Measurements from ENCODE around the gene MSH6.

The MSH6 gene

DNA sequence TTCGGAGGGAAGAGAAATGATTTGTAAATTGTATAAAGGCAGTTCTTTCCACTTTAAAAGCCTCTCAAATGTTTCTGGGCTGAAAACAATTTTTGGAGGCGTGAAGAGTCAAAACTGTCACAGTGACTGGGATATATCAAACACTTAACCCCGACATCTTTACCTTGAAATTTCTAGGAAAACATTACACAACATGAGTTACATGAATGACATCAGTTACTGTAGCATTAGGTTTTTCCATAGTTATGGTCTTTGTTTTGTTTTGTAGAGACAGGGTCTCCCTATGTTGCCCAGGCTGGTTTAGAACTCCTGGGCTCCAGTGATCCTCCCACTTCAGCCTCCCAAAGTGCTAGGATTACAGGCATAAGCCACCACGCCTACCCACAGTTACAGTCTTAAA, 25.7 kb downstream of the MSH6 start:
- no peaks in the 10 kb centered on the region for H3K27me3 ChIP-seq (replicated peaks; ENCODE audit: insufficient read depth, low read length)
- peaks cover 38% of the 10 kb centered on the region for H3K36me3 ChIP-seq (replicated peaks; ENCODE audit: insufficient read depth, low read length)
- H3K9ac ChIP-seq (ENCODE audit: low read length), result no peak overlapping the region
- no peak overlapping the region for H2AFZ ChIP-seq (ENCODE audit: low read length)
- no peaks in the 10 kb centered on the region for H3K9me2 ChIP-seq (replicated peaks; ENCODE audit: insufficient read depth, low read length)
- no peak overlapping the region for H3K27ac ChIP-seq (ENCODE audit: low read length)
- H4K20me1 ChIP-seq (ENCODE audit: insufficient read depth, low read length), result peaks cover 4% of the 10 kb centered on the region; the same call in 1 of the 2 replicates
- H3K4me2 ChIP-seq (ENCODE audit: low read depth, low read length), result no peak overlapping the region
- H3F3A ChIP-seq (ENCODE audit: insufficient read depth, low read length), result peaks cover 18% of the 10 kb centered on the region; the same call in 1 of the 2 replicates
- no peaks in the 10 kb centered on the region for H3K4me1 ChIP-seq (ENCODE audit: low read length)
- no peak for DNase-seq
- H3K4me3 ChIP-seq (ENCODE audit: low read length), result no peak overlapping the region
- TF ChIP-seq EZH2phosphoT487 (IDR thresholded peaks at IDR 0.05; ENCODE audit: low read length), result no peak
- no peaks in the 10 kb centered on the region for H3K9me3 ChIP-seq (replicated peaks; ENCODE audit: insufficient read depth, low read length)
- 0 out of 2 replicates have a peak, but pooled peaks cover 11% of the 10 kb centered on the region for H3K79me2 ChIP-seq (ENCODE audit: low read length)

GRCh38 chr2:47809903-47810302, 27.0 kb downstream of the MSH6 start:
- no peaks in the 10 kb centered on the region for H3K9me3 ChIP-seq (replicated peaks; ENCODE audit: insufficient read depth, low read length)
- no peak for DNase-seq
- H3K4me1 ChIP-seq (ENCODE audit: low read length), result no peaks in the 10 kb centered on the region
- no peaks in the 10 kb centered on the region for H3K79me2 ChIP-seq (ENCODE audit: low read length)
- H3K27me3 ChIP-seq (replicated peaks; ENCODE audit: insufficient read depth, low read length), result no peaks in the 10 kb centered on the region
- H3F3A ChIP-seq (ENCODE audit: insufficient read depth, low read length), result peaks cover 13% of the 10 kb centered on the region
- no peak overlapping the region for H3K27ac ChIP-seq (ENCODE audit: low read length)
- H4K20me1 ChIP-seq (ENCODE audit: insufficient read depth, low read length), result no peaks in the 10 kb centered on the region
- no peaks in the 10 kb centered on the region for H3K9me2 ChIP-seq (replicated peaks; ENCODE audit: insufficient read depth, low read length)
- no peak for TF ChIP-seq EZH2 (optimal IDR thresholded peaks at IDR 0.05; ENCODE audit: low read depth, low read length)
- no peak for TF ChIP-seq EZH2phosphoT487 (IDR thresholded peaks at IDR 0.05; ENCODE audit: low read length)
- TF ChIP-seq, protein P1, sequence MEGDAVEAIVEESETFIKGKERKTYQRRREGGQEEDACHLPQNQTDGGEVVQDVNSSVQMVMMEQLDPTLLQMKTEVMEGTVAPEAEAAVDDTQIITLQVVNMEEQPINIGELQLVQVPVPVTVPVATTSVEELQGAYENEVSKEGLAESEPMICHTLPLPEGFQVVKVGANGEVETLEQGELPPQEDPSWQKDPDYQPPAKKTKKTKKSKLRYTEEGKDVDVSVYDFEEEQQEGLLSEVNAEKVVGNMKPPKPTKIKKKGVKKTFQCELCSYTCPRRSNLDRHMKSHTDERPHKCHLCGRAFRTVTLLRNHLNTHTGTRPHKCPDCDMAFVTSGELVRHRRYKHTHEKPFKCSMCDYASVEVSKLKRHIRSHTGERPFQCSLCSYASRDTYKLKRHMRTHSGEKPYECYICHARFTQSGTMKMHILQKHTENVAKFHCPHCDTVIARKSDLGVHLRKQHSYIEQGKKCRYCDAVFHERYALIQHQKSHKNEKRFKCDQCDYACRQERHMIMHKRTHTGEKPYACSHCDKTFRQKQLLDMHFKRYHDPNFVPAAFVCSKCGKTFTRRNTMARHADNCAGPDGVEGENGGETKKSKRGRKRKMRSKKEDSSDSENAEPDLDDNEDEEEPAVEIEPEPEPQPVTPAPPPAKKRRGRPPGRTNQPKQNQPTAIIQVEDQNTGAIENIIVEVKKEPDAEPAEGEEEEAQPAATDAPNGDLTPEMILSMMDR (IDR thresholded peaks at IDR 0.05; ENCODE audit: low read length), result no peak
- H3K36me3 ChIP-seq (replicated peaks; ENCODE audit: insufficient read depth, low read length), result peaks cover 33% of the 10 kb centered on the region
- H3K4me2 ChIP-seq (ENCODE audit: low read depth, low read length), result no peak overlapping the region
- no peak overlapping the region for H3K9ac ChIP-seq (ENCODE audit: low read length)
- H3K4me3 ChIP-seq (ENCODE audit: low read length), result no peak overlapping the region
- H2AFZ ChIP-seq (ENCODE audit: low read length), result no peak overlapping the region

- H4K20me1 ChIP-seq (ENCODE audit: insufficient read depth, low read length), result no peaks in the 10 kb centered on the region
Measured at GRCh38 chr2:47810850-47811249, 27.9 kb downstream of the MSH6 start.

GRCh38 chr2:47811668-47812067, 28.7 kb downstream of the MSH6 start:
- no peaks in the 10 kb centered on the region for H4K20me1 ChIP-seq (ENCODE audit: insufficient read depth, low read length)
- H3F3A ChIP-seq (ENCODE audit: insufficient read depth, low read length), result peaks cover 13% of the 10 kb centered on the region

More at GRCh38 chr2:47810850-47811249, 27.9 kb downstream of the MSH6 start:
- no peak for DNase-seq
- H2AFZ ChIP-seq (ENCODE audit: low read length), result no peak overlapping the region
- H3K27ac ChIP-seq (ENCODE audit: low read length), result no peak overlapping the region
- no peaks in the 10 kb centered on the region for H3K4me1 ChIP-seq (ENCODE audit: low read length)
- no peak overlapping the region for H3K9ac ChIP-seq (ENCODE audit: low read length)
- H3K79me2 ChIP-seq (ENCODE audit: low read length), result no peaks in the 10 kb centered on the region
- H3K4me2 ChIP-seq (ENCODE audit: low read depth, low read length), result no peak overlapping the region
- no peaks in the 10 kb centered on the region for H3K9me2 ChIP-seq (replicated peaks; ENCODE audit: insufficient read depth, low read length)
- peaks cover 31% of the 10 kb centered on the region for H3K36me3 ChIP-seq (replicated peaks; ENCODE audit: insufficient read depth, low read length)
- no peak overlapping the region for H3K4me3 ChIP-seq (ENCODE audit: low read length)
- no peaks in the 10 kb centered on the region for H3K27me3 ChIP-seq (replicated peaks; ENCODE audit: insufficient read depth, low read length)
- peaks cover 13% of the 10 kb centered on the region for H3F3A ChIP-seq (ENCODE audit: insufficient read depth, low read length)
- no peaks in the 10 kb centered on the region for H3K9me3 ChIP-seq (replicated peaks; ENCODE audit: insufficient read depth, low read length)
- TF ChIP-seq EZH2phosphoT487 (IDR thresholded peaks at IDR 0.05; ENCODE audit: low read length) (no peak), EZH2 (optimal IDR thresholded peaks at IDR 0.05; ENCODE audit: low read depth, low read length) (no peak)
- TF ChIP-seq, protein P1 (IDR thresholded peaks at IDR 0.05; ENCODE audit: low read length), result no peak

More at GRCh38 chr2:47811668-47812067, 28.7 kb downstream of the MSH6 start:
- Histone ChIP-seq H3K4me1 (ENCODE audit: low read length) (no peaks in the 10 kb centered on the region), H3K36me3 (replicated peaks; ENCODE audit: insufficient read depth, low read length) (peaks cover 24% of the 10 kb centered on the region), H3K27me3 (replicated peaks; ENCODE audit: insufficient read depth, low read length) (no peaks in the 10 kb centered on the region), H3K4me2 (ENCODE audit: low read depth, low read length) (no peak overlapping the region), H3K79me2 (ENCODE audit: low read length) (no peaks in the 10 kb centered on the region), H3K27ac (ENCODE audit: low read length) (no peak overlapping the region), H3K9me3 (replicated peaks; ENCODE audit: insufficient read depth, low read length) (no peaks in the 10 kb centered on the region), H3K9ac (ENCODE audit: low read length) (no peak overlapping the region), H2AFZ (ENCODE audit: low read length) (no peak overlapping the region), H3K9me2 (replicated peaks; ENCODE audit: insufficient read depth, low read length) (no peaks in the 10 kb centered on the region), H3K4me3 (ENCODE audit: low read length) (no peak overlapping the region)
- no peak for DNase-seq
- TF ChIP-seq EZH2phosphoT487 (IDR thresholded peaks at IDR 0.05; ENCODE audit: low read length), result no peak
- TF ChIP-seq, protein P1 (IDR thresholded peaks at IDR 0.05; ENCODE audit: low read length), result no peak
- TF ChIP-seq EZH2 (optimal IDR thresholded peaks at IDR 0.05; ENCODE audit: low read depth, low read length), result no peak
